SK-N-SH (cell line): Measurements from ENCODE around the gene FMR1. TPM values are rescaled to one million over a fixed set of nuclear protein-coding genes. Genes with fewer than 3 reads are reported as not detected.

Source experiments
- CTCF ChIA-PET: fragments of 300-600, 350-600 bp; formaldehyde crosslinking; extraction: SDS; loops from one replicate; lab custom pipeline; 2021; lab: Yijun Ruan, JAX
- POLR2A ChIA-PET: fragments of 350-600 bp; sonication (Branson Sonifier 250); formaldehyde crosslinking; extraction: SDS; loops from one replicate; lab custom pipeline; 2020; ENCODE audit warnings: antibody characterized with exemption, inconsistent platforms; lab: Yijun Ruan, JAX
- DNase-seq: peaks from one replicate; pipeline ENCODE4 v3.0.0; 2012
- H2AFZ ChIP-seq: fragments of 200-600 bp; sonication (generic); 2 replicates; pipeline ENCODE4 v1.8.1; 2016; ENCODE audit warnings: antibody characterized with exemption, mild to moderate bottlenecking, low read depth
- H3F3A ChIP-seq: fragments of 200-600 bp; sonication (generic); replicated peaks from 2 replicates; pipeline ENCODE3; 2016; ENCODE audit warnings: antibody characterized with exemption, mild to moderate bottlenecking; ENCODE audit not compliant: insufficient read depth
- H3K27ac ChIP-seq, 2 experiments: fragments of 200-500 bp in 1 of 2; fragments of 200-600 bp in 1 of 2; sonication (Bioruptor generic) in 1 of 2; sonication (generic), shearing (Covaris generic) in 1 of 2; 2 replicates each; pipeline versions ENCODE4 v1.5.1 to v1.6.1; 2014 to 2016; ENCODE audit warnings: low read depth in 2 of 2, inconsistent platforms in 1 of 2, low read length in 1 of 2, mild to moderate bottlenecking in 1 of 2, mixed read lengths in 1 of 2
- H3K27me3 ChIP-seq: fragments of 200-600 bp; sonication (generic), shearing (Covaris generic); 2 replicates; pipeline ENCODE4 v1.6.1; 2016; ENCODE audit warnings: mixed run types; ENCODE audit not compliant: insufficient read depth
- H3K36me3 ChIP-seq, 2 experiments: fragments of 200-500 bp in 1 of 2; fragments of 200-600 bp in 1 of 2; sonication (Bioruptor generic) in 1 of 2; sonication (generic) in 1 of 2; replicated peaks in 1 of 2; 2 replicates each; pipeline versions ENCODE3 to v1.5.1; 2014 to 2016; ENCODE audit warnings: low read length in 1 of 2, mild to moderate bottlenecking in 1 of 2; ENCODE audit not compliant: insufficient read depth in 2 of 2, control insufficient read depth in 1 of 2
- H3K4me1 ChIP-seq, 2 experiments: fragments of 200-500 bp in 1 of 2; fragments of 200-600 bp in 1 of 2; sonication (Bioruptor generic) in 1 of 2; sonication (generic), shearing (Covaris generic) in 1 of 2; 2 replicates each; pipeline versions ENCODE4 v1.5.1 to v1.6.1; 2014 to 2016; ENCODE audit warnings: low read depth in 1 of 2, low read length in 1 of 2, mixed run types in 1 of 2; ENCODE audit not compliant: insufficient read depth in 2 of 2, control insufficient read depth in 1 of 2
- H3K4me2 ChIP-seq: fragments of 200-600 bp; sonication (generic), shearing (Covaris generic); 2 replicates; pipeline ENCODE4 v1.6.1; 2017; ENCODE audit warnings: mixed run types
- H3K4me3 ChIP-seq, 2 experiments: fragments of 200-500 bp in 1 of 2; fragments of 200-600 bp in 1 of 2; sonication (Bioruptor generic) in 1 of 2; sonication (generic), shearing (Covaris generic) in 1 of 2; 2 replicates each; pipeline versions ENCODE4 v1.5.1 to v1.8.1; 2014 to 2016; ENCODE audit warnings: low read depth in 2 of 2, inconsistent platforms in 1 of 2, low read length in 1 of 2, mild to moderate bottlenecking in 1 of 2, mixed read lengths in 1 of 2, moderate library complexity in 1 of 2
- H3K79me2 ChIP-seq: fragments of 200-600 bp; sonication (generic); 2 replicates; pipeline ENCODE4 v1.8.1; 2017; ENCODE audit warnings: mild to moderate bottlenecking; ENCODE audit not compliant: insufficient read depth
- H3K9ac ChIP-seq: fragments of 200-600 bp; sonication (generic); 2 replicates; pipeline ENCODE4 v1.6.1; 2017; ENCODE audit warnings: mixed run types
- H3K9me2 ChIP-seq: fragments of 200-600 bp; sonication (generic); 2 replicates; pipeline ENCODE4 v1.6.1; 2017; ENCODE audit warnings: mixed run types
- H3K9me3 ChIP-seq: fragments of 200-600 bp; sonication (generic); 2 replicates; pipeline ENCODE4 v1.6.1; 2017; ENCODE audit warnings: mixed run types, mild to moderate bottlenecking, moderate library complexity
- H4K20me1 ChIP-seq: fragments of 200-600 bp; sonication (generic); 2 replicates; pipeline ENCODE4 v1.6.1; 2017; ENCODE audit warnings: mild to moderate bottlenecking, mixed run types; ENCODE audit not compliant: insufficient read depth
- CHD2 ChIP-seq: fragments of 150-350 bp; IDR thresholded peaks from 2 replicates; pipeline ENCODE4 v1.6.1; 2018; ENCODE audit warnings: low read length; ENCODE audit not compliant: partially characterized antibody
- EP300 ChIP-seq, 2 experiments: IDR thresholded peaks; 2 replicates each; pipeline versions ENCODE4 v1.4.0 to v1.6.1; 2012; ENCODE audit warnings: borderline replicate concordance in 1 of 2, low read depth in 1 of 2, low read length in 1 of 2
- FOSL2 ChIP-seq: IDR thresholded peaks from 2 replicates; pipeline ENCODE4 v1.4.0; 2012; ENCODE audit warnings: low read depth, mild to moderate bottlenecking, moderate library complexity, borderline replicate concordance
- FOXM1 ChIP-seq: IDR thresholded peaks from 2 replicates; pipeline ENCODE4 v1.4.0; 2012; ENCODE audit warnings: low read depth, mild to moderate bottlenecking
- GATA2 ChIP-seq: sonication (generic); formaldehyde crosslinking; IDR thresholded peaks from 2 replicates; pipeline ENCODE4 v1.5.0; 2020; ENCODE audit warnings: mild to moderate bottlenecking, missing genetic modification reagents
- MEF2A ChIP-seq: IDR thresholded peaks from 2 replicates; pipeline ENCODE4 v1.4.0; 2012; ENCODE audit warnings: low read depth, borderline replicate concordance
- MXI1 ChIP-seq: IDR thresholded peaks from 2 replicates; pipeline ENCODE4 v1.6.1; 2012; ENCODE audit warnings: mild to moderate bottlenecking, low read depth, low read length, improper control_type of control experiment
- POLR2AphosphoS5 ChIP-seq: IDR thresholded peaks from 2 replicates; pipeline ENCODE4 v1.6.1; 2012; ENCODE audit warnings: low read depth, low read length
- REST ChIP-seq: IDR thresholded peaks from 2 replicates; pipeline ENCODE4 v1.6.1; 2012; ENCODE audit warnings: mild to moderate bottlenecking, low read depth, low read length, moderate library complexity
- RXRA ChIP-seq: IDR thresholded peaks from 2 replicates; pipeline ENCODE4 v1.4.0; 2012; ENCODE audit warnings: low read depth, mild to moderate bottlenecking, borderline replicate concordance
- SIN3A ChIP-seq: IDR thresholded peaks from 2 replicates; pipeline ENCODE4 v1.6.1; 2012; ENCODE audit warnings: low read depth, mild to moderate bottlenecking, low read length, moderate library complexity, borderline replicate concordance
- SMC3 ChIP-seq: IDR thresholded peaks from 2 replicates; pipeline ENCODE4 v1.6.1; 2012; ENCODE audit warnings: low read depth, low read length, improper control_type of control experiment
- TAF1 ChIP-seq: IDR thresholded peaks from 2 replicates; pipeline ENCODE4 v1.6.1; 2012; ENCODE audit warnings: low read depth, mild to moderate bottlenecking, low read length, moderate library complexity, borderline replicate concordance
- TEAD4 ChIP-seq: IDR thresholded peaks from 2 replicates; pipeline ENCODE4 v1.4.0; 2012; ENCODE audit warnings: mild to moderate bottlenecking, borderline replicate concordance; ENCODE audit not compliant: insufficient read depth
- USF2 ChIP-seq: fragments of 150-350 bp; IDR thresholded peaks from 2 replicates; pipeline ENCODE4 v1.6.1; 2017; ENCODE audit warnings: antibody characterized with exemption, low read length, low read depth, borderline replicate concordance
- YY1 ChIP-seq: IDR thresholded peaks from 2 replicates; pipeline ENCODE4 v1.4.0; 2012; ENCODE audit warnings: low read depth, mild to moderate bottlenecking
- ZBTB33 ChIP-seq: IDR thresholded peaks from 2 replicates; pipeline ENCODE4 v1.4.0; 2012; ENCODE audit warnings: low read depth, borderline replicate concordance
- WGBS: methylation state at CpG from one replicate; pipeline ENCODE4 v1.1.6; 2017; ENCODE audit warnings: low lambda C conversion rate; 5-methylcytosine and 5-hydroxymethylcytosine counted together
- polyA plus RNA-seq, 3 experiments: library from polyadenylated mRNA; depleted of rRNA; stranded (reverse); fragments of >200 nt; gene quantifications; 2 replicates each; pipeline ENCODE4 v1.2.3, GENCODE V29; 2012
- TF ChIP-seq, protein P1 (sequence below): fragments of 200-600 bp; sonication (generic); IDR thresholded peaks from 2 replicates; pipeline ENCODE4 v1.6.1; 2017; ENCODE audit warnings: antibody characterized with exemption, mild to moderate bottlenecking, moderate library complexity
- TF ChIP-seq, protein P2 (sequence below): IDR thresholded peaks from 2 replicates; pipeline ENCODE4 v1.4.0; 2012; ENCODE audit warnings: low read depth, borderline replicate concordance
- TF ChIP-seq, protein P3 (sequence below): fragments of 150-350 bp; IDR thresholded peaks from 2 replicates; pipeline ENCODE4 v1.6.1; 2016; ENCODE audit warnings: mild to moderate bottlenecking, low read depth, low read length

The FMR1 gene
- polyA plus RNA-seq, 1 of the 3 experiments (the other 2 are of a cell fraction) = 7.8 TPM

GRCh38 chrX:147920161-147920666 lies 8.5 kb downstream of the FMR1 start:
- no peaks in the 10 kb centered on the region for H3F3A ChIP-seq
- DNase-seq = no peak
- no peak overlapping the region for H3K4me3 ChIP-seq
- peaks cover 39% of the 10 kb centered on the region for H3K79me2 ChIP-seq
- H3K9ac ChIP-seq = no peak overlapping the region
- H3K36me3 ChIP-seq = no peaks in the 10 kb centered on the region
- no peak overlapping the region for H3K27ac ChIP-seq
- 43% methylated on average over 3 of the region's 3 CpGs for WGBS
- H2AFZ ChIP-seq = no peak overlapping the region
- no peak overlapping the region for H3K4me2 ChIP-seq
- no peaks in the 10 kb centered on the region for H3K9me3 ChIP-seq
- no peaks in the 10 kb centered on the region; a peak in 1 of 4 replicates for H3K4me1 ChIP-seq
- H3K27me3 ChIP-seq = no peaks in the 10 kb centered on the region
- H4K20me1 ChIP-seq = peaks cover 23% of the 10 kb centered on the region
- POLR2A ChIA-PET = no interaction called here
- TF ChIP-seq TEAD4 (no peak), POLR2AphosphoS5 (no peak), MXI1 (no peak), SMC3 (no peak), REST (no peak), FOSL2 (no peak), TAF1 (no peak), YY1 (no peak), CHD2 (no peak), MEF2A (no peak), EP300 (IDR thresholded peaks at IDR 0.05; ENCODE audit: borderline replicate concordance in 1 of 2, low read depth in 1 of 2, low read length in 1 of 2) (no peak), RXRA (no peak), USF2 (no peak), FOXM1 (no peak), GATA2 (no peak), SIN3A (no peak), ZBTB33 (no peak)
- TF ChIP-seq, protein P1, sequence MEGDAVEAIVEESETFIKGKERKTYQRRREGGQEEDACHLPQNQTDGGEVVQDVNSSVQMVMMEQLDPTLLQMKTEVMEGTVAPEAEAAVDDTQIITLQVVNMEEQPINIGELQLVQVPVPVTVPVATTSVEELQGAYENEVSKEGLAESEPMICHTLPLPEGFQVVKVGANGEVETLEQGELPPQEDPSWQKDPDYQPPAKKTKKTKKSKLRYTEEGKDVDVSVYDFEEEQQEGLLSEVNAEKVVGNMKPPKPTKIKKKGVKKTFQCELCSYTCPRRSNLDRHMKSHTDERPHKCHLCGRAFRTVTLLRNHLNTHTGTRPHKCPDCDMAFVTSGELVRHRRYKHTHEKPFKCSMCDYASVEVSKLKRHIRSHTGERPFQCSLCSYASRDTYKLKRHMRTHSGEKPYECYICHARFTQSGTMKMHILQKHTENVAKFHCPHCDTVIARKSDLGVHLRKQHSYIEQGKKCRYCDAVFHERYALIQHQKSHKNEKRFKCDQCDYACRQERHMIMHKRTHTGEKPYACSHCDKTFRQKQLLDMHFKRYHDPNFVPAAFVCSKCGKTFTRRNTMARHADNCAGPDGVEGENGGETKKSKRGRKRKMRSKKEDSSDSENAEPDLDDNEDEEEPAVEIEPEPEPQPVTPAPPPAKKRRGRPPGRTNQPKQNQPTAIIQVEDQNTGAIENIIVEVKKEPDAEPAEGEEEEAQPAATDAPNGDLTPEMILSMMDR = no peak
- TF ChIP-seq, protein P2, sequence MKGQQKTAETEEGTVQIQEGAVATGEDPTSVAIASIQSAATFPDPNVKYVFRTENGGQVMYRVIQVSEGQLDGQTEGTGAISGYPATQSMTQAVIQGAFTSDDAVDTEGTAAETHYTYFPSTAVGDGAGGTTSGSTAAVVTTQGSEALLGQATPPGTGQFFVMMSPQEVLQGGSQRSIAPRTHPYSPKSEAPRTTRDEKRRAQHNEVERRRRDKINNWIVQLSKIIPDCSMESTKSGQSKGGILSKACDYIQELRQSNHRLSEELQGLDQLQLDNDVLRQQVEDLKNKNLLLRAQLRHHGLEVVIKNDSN = no peak
- TF ChIP-seq, protein P3, sequence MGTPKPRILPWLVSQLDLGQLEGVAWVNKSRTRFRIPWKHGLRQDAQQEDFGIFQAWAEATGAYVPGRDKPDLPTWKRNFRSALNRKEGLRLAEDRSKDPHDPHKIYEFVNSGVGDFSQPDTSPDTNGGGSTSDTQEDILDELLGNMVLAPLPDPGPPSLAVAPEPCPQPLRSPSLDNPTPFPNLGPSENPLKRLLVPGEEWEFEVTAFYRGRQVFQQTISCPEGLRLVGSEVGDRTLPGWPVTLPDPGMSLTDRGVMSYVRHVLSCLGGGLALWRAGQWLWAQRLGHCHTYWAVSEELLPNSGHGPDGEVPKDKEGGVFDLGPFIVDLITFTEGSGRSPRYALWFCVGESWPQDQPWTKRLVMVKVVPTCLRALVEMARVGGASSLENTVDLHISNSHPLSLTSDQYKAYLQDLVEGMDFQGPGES = no peak
- H3K9me2 ChIP-seq = no peaks in the 10 kb centered on the region
- CTCF ChIA-PET = no interaction called here
